Right ventricle myocardium inferior (tissue), 1 donor: ENCODE results near the gene FAM107B. TPM values are rescaled to one million over a fixed set of nuclear protein-coding genes. Genes with fewer than 3 reads are reported as not detected.
A peak's percentile ranks its signal among the peaks of the same experiment; 100 is the strongest.
"Not testable (repeated sequence)": the region's sequence is repeated elsewhere in the genome, so short reads cannot be mapped to it uniquely, and the experiment has no call there.

Experiments
- ATAC-seq: fragments of 200-7000 bp; cut with Tn5 transposase; one replicate; pipeline ENCODE4 v1.9.1; 2020; ENCODE audit warnings: mild to moderate bottlenecking, moderate library complexity
- DNase-seq: peaks from one replicate; pipeline ENCODE4 v3.0.0; 2021; ENCODE audit errors: missing footprints
- intact Hi-C: fragments of 100-400 bp; cut with DNase I; formaldehyde crosslinking; loops from one replicate; pipeline ENCODE4 v1.11.0; 2022
- total RNA-seq: library from RNA; stranded (reverse); fragmentation: NEBNext Ultra II Directional; extraction: Animal tissue kit (Norgen Biotek cat#: 25700); gene quantifications from one replicate; pipeline ENCODE4 v1.2.1, GENCODE V29; 2021
- donor health status: DM: no; HTN: yes; CAD: no; lungs with severe emphysema.

FAM107B gene
- total RNA-seq, 1 donor from 2014 or later: 4.2 TPM

- DNase-seq: no peak
- intact Hi-C loops: no loop called here
- no peak for ATAC-seq
Measured at GRCh38 chr10:14676732-14677131, 98.0 kb downstream of the FAM107B start.

GRCh38 chr10:14674376-14675050 is 100.2 kb downstream of the FAM107B start:
- no peak for DNase-seq
- intact Hi-C loops: no loop called here
- ATAC-seq: no peak

- DNase-seq (no peak), ATAC-seq (no peak)
- intact Hi-C loops: no loop called here
Measured at GRCh38 chr10:14673189-14673861, 101.4 kb downstream of the FAM107B start.

GRCh38 chr10:14671386-14671831 is 103.3 kb downstream of the FAM107B start:
- intact Hi-C loops: no loop called here
- DNase-seq (no peak), ATAC-seq (no peak)

DNA sequence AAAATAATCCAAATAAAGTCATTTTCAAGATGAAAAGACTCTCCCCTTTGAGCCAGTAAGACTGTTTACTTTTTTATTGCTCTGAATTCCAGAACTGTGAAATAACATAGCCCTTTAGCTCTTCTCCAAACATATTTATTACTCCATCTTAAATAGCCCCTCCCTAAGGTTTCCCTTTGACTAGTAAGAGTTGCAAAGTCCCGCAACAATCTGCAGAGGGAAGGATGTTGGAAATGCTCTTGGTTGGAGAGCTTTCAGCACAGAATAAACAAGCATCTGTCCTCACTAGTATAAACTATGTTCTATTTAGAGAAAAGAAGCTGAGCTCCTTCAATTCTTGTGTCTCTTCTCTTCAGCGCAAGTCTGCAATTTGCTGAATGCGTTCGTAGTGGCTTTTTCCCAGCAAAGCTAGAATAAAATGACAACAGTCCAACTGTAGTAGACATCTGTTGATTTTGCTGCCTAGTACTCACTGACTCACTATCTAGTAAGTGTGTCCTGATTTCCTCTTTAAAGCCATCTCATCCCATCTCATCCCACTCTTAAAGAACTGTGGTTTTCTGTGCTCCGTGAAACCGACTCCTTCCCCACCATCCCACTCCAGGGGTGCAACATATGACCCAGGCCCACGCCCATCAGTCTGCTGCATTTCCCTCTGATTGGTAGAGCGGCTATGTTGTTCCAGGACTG is 104.0 kb downstream of the FAM107B start:
- ATAC-seq (peak; percentile 44), DNase-seq (no peak)
- intact Hi-C loops: no loop called here

DNA sequence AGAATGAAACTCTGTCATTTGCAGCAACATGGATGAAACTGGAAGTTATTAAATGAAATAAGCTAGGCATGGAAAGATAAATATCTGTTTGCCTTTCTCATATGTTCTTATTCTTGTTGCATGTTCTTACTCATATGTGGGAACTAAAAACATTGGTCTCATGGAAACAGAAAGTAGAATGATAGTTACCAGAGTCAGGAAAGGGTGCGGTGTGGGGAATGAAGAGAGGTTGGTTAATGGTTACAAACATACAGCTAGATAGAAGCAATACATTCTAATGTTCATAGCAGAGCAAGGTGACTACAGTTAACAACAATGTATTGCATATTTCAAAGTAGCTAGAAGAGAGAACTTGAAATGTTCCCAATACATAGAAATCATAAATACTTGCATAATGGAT is 105.1 kb downstream of the FAM107B start:
- intact Hi-C loops: no loop called here
- no peak for DNase-seq
- no peak for ATAC-seq

DNA sequence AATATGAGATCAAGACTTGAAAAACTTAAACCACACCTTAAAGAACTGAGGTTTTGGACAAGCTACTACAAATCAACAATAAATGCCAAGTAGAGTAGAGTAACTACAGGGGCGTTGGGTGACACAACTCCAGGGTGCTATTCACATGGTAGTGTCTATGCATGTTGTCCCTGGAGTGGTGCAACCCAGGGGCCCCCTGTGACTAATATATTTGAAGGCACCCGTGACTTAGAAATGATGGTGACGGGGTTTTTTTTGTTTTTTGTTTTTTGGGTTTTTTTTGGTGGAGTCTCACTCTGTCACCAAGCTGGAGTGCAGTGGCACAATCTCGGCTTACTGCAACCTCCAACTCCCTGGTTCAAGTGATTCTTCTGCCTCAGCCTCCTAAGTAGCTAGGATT is 106.9 kb downstream of the FAM107B start:
- DNase-seq (no peak), ATAC-seq (no peak)
- intact Hi-C loops: no loop called here

GRCh38 chr10:14667280-14667679 is 107.4 kb downstream of the FAM107B start:
- intact Hi-C loops: no loop called here
- DNase-seq (no peak), ATAC-seq (no peak)

- DNase-seq: no peak
- no peak for ATAC-seq
- intact Hi-C loops: no loop called here
Measured at GRCh38 chr10:14665865-14666857, 108.5 kb downstream of the FAM107B start.

GRCh38 chr10:14665304-14665703 is 109.4 kb downstream of the FAM107B start:
- peak; percentile 23 for ATAC-seq
- intact Hi-C loops: no loop called here

DNA sequence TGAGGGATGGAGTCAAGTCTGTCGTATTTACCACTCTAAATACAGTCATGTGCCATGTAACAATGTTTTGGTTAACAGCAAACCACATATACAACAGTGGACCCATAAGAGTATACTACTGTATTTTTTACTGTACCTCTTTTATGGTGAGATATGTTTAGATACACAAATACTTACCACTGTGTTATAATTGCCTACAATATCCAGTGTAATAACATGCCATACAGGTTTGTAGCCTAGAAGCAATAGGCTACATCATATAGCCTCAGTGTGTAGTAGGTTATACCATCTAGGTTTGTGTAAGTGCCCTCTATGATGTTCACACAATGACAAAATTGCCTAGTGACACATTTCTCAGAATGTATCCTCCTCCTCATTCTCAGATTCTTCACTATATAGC is 110.4 kb downstream of the FAM107B start:
- DNase-seq (no peak), ATAC-seq (no peak)
- intact Hi-C loops: no loop called here

More at GRCh38 chr10:14665304-14665703, 109.4 kb downstream of the FAM107B start:
- no peak for DNase-seq

- intact Hi-C loops: no loop called here
- ATAC-seq (no peak), DNase-seq (no peak)
Measured at GRCh38 chr10:14661818-14662217, 112.9 kb downstream of the FAM107B start.

DNA sequence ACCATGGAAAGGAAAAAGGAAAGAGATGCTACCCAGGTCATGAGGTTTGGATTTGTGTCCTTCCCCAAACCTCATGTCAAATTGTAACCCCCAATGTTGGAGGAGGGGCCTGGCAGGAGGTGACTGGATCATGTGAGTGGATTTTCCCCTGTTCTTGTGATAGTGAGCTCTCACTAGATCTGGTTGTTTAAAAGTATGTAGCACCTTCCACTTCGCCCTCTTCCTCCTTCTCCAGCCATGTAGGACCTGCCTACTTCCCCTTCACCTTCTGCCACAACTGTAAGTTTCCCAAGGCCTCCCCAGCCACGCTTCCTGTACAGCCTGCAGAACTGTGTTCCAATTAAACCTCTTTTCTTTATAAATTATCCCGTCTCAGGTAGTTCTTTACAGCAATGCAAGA is 113.9 kb downstream of the FAM107B start:
- ATAC-seq (no peak), DNase-seq (no peak)
- intact Hi-C loops: no loop called here

DNA sequence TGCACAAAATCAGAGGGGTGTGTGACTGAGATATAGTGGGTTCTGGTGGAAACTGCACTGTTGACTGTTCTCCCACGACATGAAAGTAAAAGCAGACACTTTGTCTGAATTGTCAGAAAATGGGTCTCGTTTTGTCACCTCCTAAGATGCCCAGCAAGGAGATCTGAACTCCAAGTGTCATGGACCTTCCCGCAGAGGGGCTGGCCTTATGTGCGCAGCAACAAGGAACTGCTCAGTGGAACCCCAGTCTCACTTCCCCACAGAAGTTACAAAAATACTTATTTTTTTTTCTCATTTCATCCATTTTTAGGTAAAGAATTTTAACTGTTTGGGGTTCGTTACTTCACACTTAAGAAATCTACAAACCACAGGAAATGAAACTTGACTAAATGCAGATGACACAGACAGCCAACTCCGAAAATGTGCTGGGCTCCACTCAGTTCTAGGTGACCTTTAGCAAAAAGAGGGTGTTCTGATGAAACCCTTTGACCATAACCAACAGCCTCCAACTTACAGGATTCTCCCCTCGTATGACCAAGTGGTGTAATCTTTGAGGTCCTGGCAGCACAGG is 115.0 kb downstream of the FAM107B start:
- intact Hi-C loops: no loop called here
- DNase-seq: no peak

DNA sequence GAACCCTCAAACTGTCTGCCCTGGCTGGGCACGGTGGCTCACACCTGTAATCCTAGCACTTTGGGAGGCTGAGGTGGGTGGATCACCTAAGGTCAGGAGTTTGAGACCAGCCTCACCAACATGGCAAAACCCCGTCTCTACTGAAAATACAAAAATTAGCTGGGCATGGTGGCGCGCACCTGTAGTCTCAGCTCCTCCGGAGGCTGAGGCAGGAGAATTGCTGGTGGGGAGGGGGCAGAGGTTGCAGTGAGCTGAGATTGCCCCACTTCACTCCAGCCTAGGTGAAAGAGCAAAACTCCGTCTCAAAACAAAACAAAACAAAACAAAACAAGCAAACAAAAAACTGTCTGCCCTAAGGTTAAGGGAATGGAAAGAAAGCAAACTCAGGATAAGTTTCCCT is 115.6 kb downstream of the FAM107B start:
- DNase-seq, intact Hi-C loops, ATAC-seq: not testable (repeated sequence)

More for the DNA sequence above, 115.0 kb downstream of the FAM107B start:
- peak; percentile 70 for ATAC-seq

DNA sequence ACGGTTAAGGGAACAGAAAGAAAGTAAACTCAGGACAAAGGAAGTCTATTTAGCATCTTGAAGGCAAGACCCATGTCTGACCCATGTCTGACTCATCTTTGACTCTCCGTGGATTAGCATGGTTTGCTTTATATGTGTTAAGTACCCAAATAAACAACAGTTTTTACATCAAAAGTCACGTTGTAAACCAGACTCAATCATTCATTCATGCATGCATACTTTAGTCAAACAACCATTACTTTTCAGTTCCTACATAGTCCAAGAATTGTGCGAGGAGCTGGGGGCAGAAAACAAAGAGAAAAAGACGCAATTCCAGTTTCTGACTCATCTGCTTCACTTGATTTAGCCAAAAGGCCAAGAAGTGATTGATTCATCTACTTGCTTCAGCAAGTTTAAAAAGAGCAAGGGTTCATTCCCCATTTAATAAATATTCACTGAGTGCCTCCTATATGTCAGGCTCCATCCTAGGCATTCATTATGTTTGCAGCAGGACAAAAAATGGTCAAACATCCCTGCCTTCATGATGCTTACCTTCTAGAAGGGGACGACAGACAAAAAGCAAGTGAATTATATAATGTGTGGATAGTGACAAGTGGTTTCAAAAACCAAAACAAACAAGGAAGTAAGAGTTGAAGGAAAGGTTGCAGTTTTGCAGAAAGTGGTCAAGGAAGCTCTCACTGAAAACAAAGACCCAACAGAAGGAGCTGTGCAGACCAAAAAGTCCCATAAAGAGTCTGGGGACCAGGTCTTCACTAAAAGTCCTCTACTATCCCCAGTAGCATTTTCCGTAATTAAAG is 116.2 kb downstream of the FAM107B start:
- no peak for DNase-seq
- intact Hi-C loops: no loop called here
- ATAC-seq: no peak

GRCh38 chr10:14656052-14656730 is 118.5 kb downstream of the FAM107B start:
- DNase-seq (no peak), ATAC-seq (no peak)
- intact Hi-C loops: no loop called here
